Measurements from ENCODE around the gene ATP8B2.
"Not testable (repeated sequence)": the region's sequence is repeated elsewhere in the genome, so short reads cannot be mapped to it uniquely, and the experiment has no call there.

ATP8B2 gene, protein sequence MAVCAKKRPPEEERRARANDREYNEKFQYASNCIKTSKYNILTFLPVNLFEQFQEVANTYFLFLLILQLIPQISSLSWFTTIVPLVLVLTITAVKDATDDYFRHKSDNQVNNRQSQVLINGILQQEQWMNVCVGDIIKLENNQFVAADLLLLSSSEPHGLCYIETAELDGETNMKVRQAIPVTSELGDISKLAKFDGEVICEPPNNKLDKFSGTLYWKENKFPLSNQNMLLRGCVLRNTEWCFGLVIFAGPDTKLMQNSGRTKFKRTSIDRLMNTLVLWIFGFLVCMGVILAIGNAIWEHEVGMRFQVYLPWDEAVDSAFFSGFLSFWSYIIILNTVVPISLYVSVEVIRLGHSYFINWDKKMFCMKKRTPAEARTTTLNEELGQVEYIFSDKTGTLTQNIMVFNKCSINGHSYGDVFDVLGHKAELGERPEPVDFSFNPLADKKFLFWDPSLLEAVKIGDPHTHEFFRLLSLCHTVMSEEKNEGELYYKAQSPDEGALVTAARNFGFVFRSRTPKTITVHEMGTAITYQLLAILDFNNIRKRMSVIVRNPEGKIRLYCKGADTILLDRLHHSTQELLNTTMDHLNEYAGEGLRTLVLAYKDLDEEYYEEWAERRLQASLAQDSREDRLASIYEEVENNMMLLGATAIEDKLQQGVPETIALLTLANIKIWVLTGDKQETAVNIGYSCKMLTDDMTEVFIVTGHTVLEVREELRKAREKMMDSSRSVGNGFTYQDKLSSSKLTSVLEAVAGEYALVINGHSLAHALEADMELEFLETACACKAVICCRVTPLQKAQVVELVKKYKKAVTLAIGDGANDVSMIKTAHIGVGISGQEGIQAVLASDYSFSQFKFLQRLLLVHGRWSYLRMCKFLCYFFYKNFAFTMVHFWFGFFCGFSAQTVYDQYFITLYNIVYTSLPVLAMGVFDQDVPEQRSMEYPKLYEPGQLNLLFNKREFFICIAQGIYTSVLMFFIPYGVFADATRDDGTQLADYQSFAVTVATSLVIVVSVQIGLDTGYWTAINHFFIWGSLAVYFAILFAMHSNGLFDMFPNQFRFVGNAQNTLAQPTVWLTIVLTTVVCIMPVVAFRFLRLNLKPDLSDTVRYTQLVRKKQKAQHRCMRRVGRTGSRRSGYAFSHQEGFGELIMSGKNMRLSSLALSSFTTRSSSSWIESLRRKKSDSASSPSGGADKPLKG

DNA sequence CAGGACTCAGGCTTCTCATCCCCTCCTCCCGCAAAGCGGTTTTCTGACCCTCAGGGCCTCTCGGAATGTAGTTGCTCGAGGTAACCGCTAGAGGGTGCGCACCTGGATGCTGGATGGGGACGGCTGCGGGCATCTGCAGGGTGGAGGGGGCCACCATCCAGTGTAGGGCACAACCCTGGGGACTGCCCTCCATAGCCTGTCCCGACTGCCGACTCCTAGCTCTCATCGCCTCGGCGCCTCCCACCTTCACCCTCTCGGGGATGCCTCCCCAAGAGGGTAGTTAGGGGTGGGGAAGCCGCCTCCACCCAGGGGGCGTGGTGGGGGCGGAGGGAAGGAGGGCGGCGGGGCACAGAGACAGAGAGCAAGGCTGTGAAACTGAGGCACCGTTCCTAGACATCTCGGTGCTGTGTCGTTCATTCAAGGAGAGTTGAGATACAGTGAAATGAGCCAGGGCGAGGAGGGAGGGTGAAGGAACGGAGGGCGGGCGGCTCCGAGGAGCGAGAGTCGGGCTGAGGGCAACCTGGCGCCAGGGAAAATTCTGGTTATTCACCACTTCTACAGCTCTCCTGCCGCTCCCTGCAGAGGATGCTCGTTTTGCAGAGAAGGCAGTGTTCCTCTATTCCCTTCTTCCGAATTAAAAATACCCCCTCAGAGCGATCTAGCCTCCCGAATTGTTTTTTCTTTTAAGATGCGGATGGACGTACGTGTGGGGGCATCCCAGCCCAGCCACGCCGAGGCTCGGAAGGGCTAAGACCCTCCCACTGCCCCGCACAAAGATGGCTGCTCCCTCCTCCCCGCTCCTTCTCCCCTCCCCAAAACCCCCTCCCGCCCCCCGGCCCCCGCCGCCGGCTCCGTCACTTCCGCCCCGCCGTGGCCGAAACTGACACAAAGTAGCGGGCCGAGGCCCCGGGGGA, at the start of gene ATP8B2:
ATP8B2 (plus strand) TSS at position 857 of the 914 bp plus-strand sequence. CDS start 2,617 bp downstream, outside the sequence.
- TF ChIP-seq, protein P1, sequence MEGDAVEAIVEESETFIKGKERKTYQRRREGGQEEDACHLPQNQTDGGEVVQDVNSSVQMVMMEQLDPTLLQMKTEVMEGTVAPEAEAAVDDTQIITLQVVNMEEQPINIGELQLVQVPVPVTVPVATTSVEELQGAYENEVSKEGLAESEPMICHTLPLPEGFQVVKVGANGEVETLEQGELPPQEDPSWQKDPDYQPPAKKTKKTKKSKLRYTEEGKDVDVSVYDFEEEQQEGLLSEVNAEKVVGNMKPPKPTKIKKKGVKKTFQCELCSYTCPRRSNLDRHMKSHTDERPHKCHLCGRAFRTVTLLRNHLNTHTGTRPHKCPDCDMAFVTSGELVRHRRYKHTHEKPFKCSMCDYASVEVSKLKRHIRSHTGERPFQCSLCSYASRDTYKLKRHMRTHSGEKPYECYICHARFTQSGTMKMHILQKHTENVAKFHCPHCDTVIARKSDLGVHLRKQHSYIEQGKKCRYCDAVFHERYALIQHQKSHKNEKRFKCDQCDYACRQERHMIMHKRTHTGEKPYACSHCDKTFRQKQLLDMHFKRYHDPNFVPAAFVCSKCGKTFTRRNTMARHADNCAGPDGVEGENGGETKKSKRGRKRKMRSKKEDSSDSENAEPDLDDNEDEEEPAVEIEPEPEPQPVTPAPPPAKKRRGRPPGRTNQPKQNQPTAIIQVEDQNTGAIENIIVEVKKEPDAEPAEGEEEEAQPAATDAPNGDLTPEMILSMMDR (IDR thresholded peaks at IDR 0.05; ENCODE audit: low read depth, low read length), result peak; percentile 97
- TF ChIP-seq EZH2phosphoT487 (IDR thresholded peaks at IDR 0.05; ENCODE audit: low read depth), result no peak
- no peaks in the 10 kb centered on the region for H3K36me3 ChIP-seq (replicated peaks; ENCODE audit: low read depth, low read length)
- H3K79me2 ChIP-seq (ENCODE audit: low read length), result peaks cover 24% of the 10 kb centered on the region
- H3K4me3 ChIP-seq (ENCODE audit: low read length), result peak within 1 kb of the TSS; percentile 83
- H3K9me3 ChIP-seq (ENCODE audit: insufficient read depth, low read length), result no peaks in the 10 kb centered on the region
- H3K9ac ChIP-seq (ENCODE audit: low read length), result peak within 1 kb of the TSS; percentile 86
- peak within 1 kb of the TSS; percentile 74 for H3K4me2 ChIP-seq (ENCODE audit: low read length)
- H3K27ac ChIP-seq (ENCODE audit: low read length), result peak within 1 kb of the TSS; percentile 57
- peak within 1 kb of the TSS; percentile 73 for H2AFZ ChIP-seq (ENCODE audit: low read depth, low read length)
- H3K4me1 ChIP-seq (ENCODE audit: low read length), result peaks cover 34% of the 10 kb centered on the region
- peaks cover 18% of the 10 kb centered on the region for H3K27me3 ChIP-seq (ENCODE audit: low read depth, low read length)
- peaks cover 23% of the 10 kb centered on the region; the same call in 1 of the 2 replicates for H4K20me1 ChIP-seq (ENCODE audit: insufficient read depth, low read length)

DNA sequence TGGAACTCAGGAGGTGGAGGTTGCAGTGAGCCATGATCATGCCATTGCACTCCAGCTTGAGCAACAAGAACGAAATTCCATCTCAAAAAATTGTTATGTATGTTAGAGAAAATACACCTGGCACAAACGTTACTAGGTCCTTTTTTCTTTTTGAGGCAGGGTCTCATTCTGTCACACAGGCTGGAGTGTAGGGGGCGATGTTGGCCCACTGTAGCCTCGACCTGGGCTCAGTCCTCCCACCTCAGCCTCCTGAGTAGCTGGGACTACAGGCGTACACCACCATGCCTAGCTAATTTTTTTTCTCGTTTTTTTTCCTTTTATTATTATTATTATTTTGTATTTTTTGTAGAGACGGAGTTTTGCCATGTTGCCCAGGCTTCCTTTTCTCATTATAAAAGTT, 48.5 kb upstream of the ATP8B2 start:
- no peak overlapping the region for H2AFZ ChIP-seq (ENCODE audit: low read depth, low read length)
- H3K27me3 ChIP-seq (ENCODE audit: low read depth, low read length), result no peaks in the 10 kb centered on the region
- H3K36me3 ChIP-seq (replicated peaks; ENCODE audit: low read depth, low read length), result peaks cover 14% of the 10 kb centered on the region
- no peaks in the 10 kb centered on the region for H4K20me1 ChIP-seq (ENCODE audit: insufficient read depth, low read length)
- no peak overlapping the region for H3K9ac ChIP-seq (ENCODE audit: low read length)
- no peak overlapping the region for H3K4me3 ChIP-seq (ENCODE audit: low read length)
- no peak for TF ChIP-seq EZH2phosphoT487 (IDR thresholded peaks at IDR 0.05; ENCODE audit: low read depth)
- TF ChIP-seq, protein P1 (IDR thresholded peaks at IDR 0.05; ENCODE audit: low read depth, low read length), result peak; percentile 39; the same call in 1 of the 2 replicates
- H3K79me2 ChIP-seq (ENCODE audit: low read length), result peaks cover 16% of the 10 kb centered on the region
- peaks cover 9% of the 10 kb centered on the region for H3K4me1 ChIP-seq (ENCODE audit: low read length)
- no peak overlapping the region for H3K4me2 ChIP-seq (ENCODE audit: low read length)
- H3K27ac ChIP-seq (ENCODE audit: low read length), result no peak overlapping the region
- no peaks in the 10 kb centered on the region for H3K9me3 ChIP-seq (ENCODE audit: insufficient read depth, low read length)

DNA sequence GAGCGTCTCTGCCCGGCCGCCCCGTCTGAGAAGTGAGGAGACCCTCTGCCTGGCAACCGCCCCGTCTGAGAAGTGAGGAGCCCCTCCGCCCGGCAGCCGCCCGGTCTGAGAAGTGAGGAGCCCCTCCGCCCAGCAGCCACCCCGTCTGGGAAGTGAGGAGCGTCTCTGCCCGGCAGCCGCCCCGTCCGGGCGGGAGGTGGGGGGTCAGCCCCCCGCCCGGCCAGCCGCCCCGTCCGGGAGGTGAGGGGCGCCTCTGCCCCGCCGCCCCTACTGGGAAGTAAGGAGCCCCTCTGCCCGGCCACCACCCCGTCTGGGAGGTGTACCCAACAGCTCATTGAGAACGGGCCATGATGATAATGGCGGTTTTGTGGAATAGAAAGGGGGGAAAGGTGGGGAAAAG, 37.7 kb upstream of the ATP8B2 start:
- H3K4me1 ChIP-seq (ENCODE audit: low read length); H3K4me2 ChIP-seq (ENCODE audit: low read length); H3K27ac ChIP-seq (ENCODE audit: low read length); H3K4me3 ChIP-seq (ENCODE audit: low read length); H3K27me3 ChIP-seq (ENCODE audit: low read depth, low read length); H2AFZ ChIP-seq (ENCODE audit: low read depth, low read length); H3K36me3 ChIP-seq (replicated peaks; ENCODE audit: low read depth, low read length); H3K9me3 ChIP-seq (ENCODE audit: insufficient read depth, low read length); H3K9ac ChIP-seq (ENCODE audit: low read length); H4K20me1 ChIP-seq (ENCODE audit: insufficient read depth, low read length); H3K79me2 ChIP-seq (ENCODE audit: low read length): not testable (repeated sequence)

DNA sequence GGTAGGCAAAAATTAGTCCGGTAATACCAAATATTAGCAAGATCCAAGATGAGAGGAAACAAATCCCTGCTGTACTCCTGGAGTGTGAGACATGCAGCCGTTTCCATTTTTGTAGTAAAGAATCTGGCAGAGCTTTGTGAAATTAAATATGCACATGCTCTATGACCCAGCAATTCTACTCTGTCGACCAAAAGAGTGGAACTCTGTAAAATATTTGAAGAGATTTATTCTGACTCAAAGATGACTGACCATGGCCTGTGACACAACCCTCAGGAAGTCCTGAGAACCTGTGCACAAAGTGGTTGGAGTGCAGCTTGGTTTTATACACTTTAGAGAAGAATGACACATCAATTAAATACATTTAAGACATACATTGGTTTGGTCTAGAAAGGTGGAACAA, 36.7 kb upstream of the ATP8B2 start:
- no peaks in the 10 kb centered on the region for H3K4me1 ChIP-seq (ENCODE audit: low read length)
- H3K9ac ChIP-seq (ENCODE audit: low read length), result no peak overlapping the region
- H3K36me3 ChIP-seq (replicated peaks; ENCODE audit: low read depth, low read length), result no peaks in the 10 kb centered on the region
- H3K27me3 ChIP-seq (ENCODE audit: low read depth, low read length), result peaks cover 5% of the 10 kb centered on the region; the same call in 1 of the 2 replicates
- H3K9me3 ChIP-seq (ENCODE audit: insufficient read depth, low read length), result peaks cover 2% of the 10 kb centered on the region; the same call in 1 of the 2 replicates
- H3K79me2 ChIP-seq (ENCODE audit: low read length), result no peaks in the 10 kb centered on the region
- no peaks in the 10 kb centered on the region for H4K20me1 ChIP-seq (ENCODE audit: insufficient read depth, low read length)
- no peak overlapping the region for H3K27ac ChIP-seq (ENCODE audit: low read length)
- TF ChIP-seq, protein P1 (IDR thresholded peaks at IDR 0.05; ENCODE audit: low read depth, low read length), result no peak
- no peak overlapping the region for H3K4me3 ChIP-seq (ENCODE audit: low read length)
- no peak overlapping the region for H3K4me2 ChIP-seq (ENCODE audit: low read length)
- H2AFZ ChIP-seq (ENCODE audit: low read depth, low read length), result no peak overlapping the region

Measured in OCI-LY3 (cell line).